Prostate gland (tissue), 2 donors: ENCODE measurements around the gene KLF7.

Experiments
- CTCF ChIP-seq, 4 experiments: fragments of 200-600 bp in 2 of 4; fragments of 450-650 bp in 2 of 4; sonication (generic) in 2 of 4; IDR thresholded peaks; 1 replicate in 3 of 4; 2 replicates in 1 of 4; pipeline ENCODE4 v1.5.1; 2016 to 2019; ENCODE audit warnings: antibody characterized with exemption in 4 of 4, mild to moderate bottlenecking in 2 of 4, moderate library complexity in 2 of 4
- POLR2A ChIP-seq: fragments of 450-650 bp; IDR thresholded peaks from one replicate; pipeline ENCODE4 v1.6.1; 2016; ENCODE audit warnings: antibody characterized with exemption, mild to moderate bottlenecking
- POLR2AphosphoS5 ChIP-seq: sonication (generic); formaldehyde crosslinking; IDR thresholded peaks from one replicate; pipeline ENCODE4 v1.6.1; 2017; ENCODE audit warnings: antibody characterized with exemption

- no peak for TF ChIP-seq CTCF (IDR thresholded peaks at IDR 0.05)
- no peak for TF ChIP-seq POLR2A
- no peak for TF ChIP-seq POLR2AphosphoS5
Measured at GRCh38 chr2:207201416-207201815, 35.7 kb upstream of the KLF7 start.
